Dermis microvascular lymphatic vessel endothelial cell (primary cell): ENCODE measurements around the gene LRRC15. TPM values are rescaled to one million over a fixed set of nuclear protein-coding genes. Genes with fewer than 3 reads are reported as not detected.

Experiments used
- total RNA-seq: library from RNA; depleted of rRNA; stranded (reverse); fragments of >200 nt; gene quantifications from 2 replicates; pipeline ENCODE4 v1.2.1, GENCODE V29; 2014

The LRRC15 gene
- total RNA-seq, 1 donor from 2014 or later = 0.51 TPM

Other genes starting within 250 kb of the LRRC15 start
- gene HES1, start 233.6 kb downstream of the LRRC15 start, total RNA-seq = 48.8 and 71.8 TPM in 2 replicates
- gene CPN2, start 18.4 kb downstream of the LRRC15 start, total RNA-seq = not detected in 2 replicates
- gene GP5, start 29.5 kb upstream of the LRRC15 start, total RNA-seq = 0.13 TPM in 2 replicates
- gene ATP13A3, start 117.3 kb upstream of the LRRC15 start, total RNA-seq = 88.6 and 125 TPM in 2 replicates